GM12878 (cell line): ENCODE measurements around the gene ZNF775. TPM values are rescaled to one million over a fixed set of nuclear protein-coding genes. Genes with fewer than 3 reads are reported as not detected.

Experiments used
- ATAC-seq: fragments of 200-7000 bp; cut with Tn5 transposase; 3 replicates; pipeline ENCODE4 v1.9.1; 2020; ENCODE audit warnings: mild to moderate bottlenecking, moderate library complexity
- BruUV-seq: library from RNA; stranded (reverse); fragments of 400-500 nt; replicated peaks from 2 replicates; lab custom pipeline; 2021; lab: Mats Ljungman, UMichigan
- CTCF ChIA-PET: fragments of 300-600 bp; sonication (Branson Sonifier 250); formaldehyde crosslinking; extraction: SDS; loops from one replicate; lab custom pipeline; 2021; ENCODE audit warnings: inconsistent platforms; lab: Yijun Ruan, JAX
- POLR2A ChIA-PET: fragments of 350-600 bp; formaldehyde crosslinking; extraction: SDS; loops from one replicate; lab custom pipeline; 2021; ENCODE audit warnings: inconsistent platforms; lab: Charles Lee
- RAD21 ChIA-PET: fragments of 300-600 bp; sonication (Branson Sonifier 250); formaldehyde crosslinking; loops from one replicate; lab custom pipeline; 2023; ENCODE audit warnings: antibody characterized with exemption; ENCODE audit not compliant: unreplicated experiment; lab: Charles Lee
- SMC1A ChIA-PET: fragments of 300-600 bp; sonication (Branson Sonifier 250); formaldehyde crosslinking; loops from one replicate; lab custom pipeline; 2023; ENCODE audit not compliant: unreplicated experiment, uncharacterized antibody; lab: Charles Lee
- DNase-seq: peaks from one replicate; pipeline ENCODE4 v3.0.0-alpha.2; 2011; ENCODE audit warnings: low read depth, low spot score
- FAIRE-seq: peaks from 3 replicates; lab custom pipeline; 2011; peaks lifted over from hg19 to GRCh38; lab: Jason Lieb, UNC
- H2AFZ ChIP-seq: 2 replicates; pipeline ENCODE4 v1.6.0; 2011; ENCODE audit warnings: low read depth, low read length, control low read depth; ENCODE audit not compliant: control insufficient read depth
- H3K27ac ChIP-seq: 2 replicates; pipeline ENCODE4 v1.5.1; 2011; ENCODE audit warnings: control low read depth; ENCODE audit not compliant: control insufficient read depth, insufficient read depth
- H3K27me3 ChIP-seq, 2 experiments: replicated peaks in 1 of 2; 2 replicates each; pipeline versions ENCODE4 v1.6.0 to v1.6.1; 2011; ENCODE audit warnings: low read length in 1 of 2; ENCODE audit not compliant: control insufficient read depth in 2 of 2, insufficient read depth in 2 of 2
- H3K36me3 ChIP-seq, 2 experiments: 2 replicates each; pipeline ENCODE4 v1.5.1; 2011; ENCODE audit warnings: low read length in 1 of 2; ENCODE audit not compliant: control insufficient read depth in 2 of 2, insufficient read depth in 2 of 2
- H3K4me1 ChIP-seq: 2 replicates; pipeline ENCODE4 v1.6.1; 2011; ENCODE audit warnings: mild to moderate bottlenecking, low read length, moderate library complexity, mixed read lengths; ENCODE audit not compliant: control insufficient read depth, insufficient read depth
- H3K4me2 ChIP-seq: 2 replicates; pipeline ENCODE4 v1.6.0; 2011; ENCODE audit warnings: control low read depth; ENCODE audit not compliant: control insufficient read depth, insufficient read depth
- H3K4me3 ChIP-seq: fragments of 200-600 bp; sonication (generic); 2 replicates; pipeline ENCODE4 v1.5.1; 2016
- H3K79me2 ChIP-seq: 2 replicates; pipeline ENCODE4 v1.6.0; 2011; ENCODE audit warnings: low read length; ENCODE audit not compliant: control insufficient read depth, insufficient read depth
- H3K9ac ChIP-seq: 2 replicates; pipeline ENCODE4 v1.8.0; 2011; ENCODE audit warnings: low read length, control low read depth, mixed read lengths; ENCODE audit not compliant: control insufficient read depth, insufficient read depth
- H3K9me3 ChIP-seq: replicated peaks from 3 replicates; pipeline ENCODE4 v1.5.1; 2011; ENCODE audit warnings: mild to moderate bottlenecking, low read length; ENCODE audit not compliant: control insufficient read depth, insufficient read depth
- H4K20me1 ChIP-seq: 2 replicates; pipeline ENCODE4 v1.6.0; 2011; ENCODE audit not compliant: control insufficient read depth, insufficient read depth
- BHLHE40 ChIP-seq, 2 experiments: fragments of 450-650 bp in 1 of 2; IDR thresholded peaks; 2 replicates each; pipeline ENCODE4 v1.6.1; 2011 to 2017; ENCODE audit warnings: low read depth in 2 of 2, borderline replicate concordance in 1 of 2, improper control_type of control experiment in 1 of 2, low read length in 1 of 2, mild to moderate bottlenecking in 1 of 2
- CBX5 ChIP-seq: sonication (generic); IDR thresholded peaks from 2 replicates; pipeline ENCODE4 v1.6.1; 2016; ENCODE audit warnings: low read depth, moderate library complexity, mild to moderate bottlenecking, inconsistent platforms
- CREM ChIP-seq: IDR thresholded peaks from 2 replicates; pipeline ENCODE4 v1.6.1; 2014; ENCODE audit warnings: antibody characterized with exemption, low read depth
- IKZF2 ChIP-seq, 2 experiments: fragments of 450-650 bp; IDR thresholded peaks; 2 replicates each; pipeline ENCODE4 v1.6.1; 2017; ENCODE audit warnings: mild to moderate bottlenecking in 2 of 2, moderate library complexity in 2 of 2
- JUNB ChIP-seq: IDR thresholded peaks from 2 replicates; pipeline ENCODE4 v1.6.1; 2016; ENCODE audit warnings: antibody characterized with exemption, mild to moderate bottlenecking
- KDM1A ChIP-seq: fragments of 200-600 bp; sonication (generic); IDR thresholded peaks from 2 replicates; pipeline ENCODE4 v1.6.1; 2016; ENCODE audit warnings: borderline replicate concordance
- MTA2 ChIP-seq: fragments of 450-650 bp; IDR thresholded peaks from 2 replicates; pipeline ENCODE4 v1.6.1; 2016; ENCODE audit warnings: low read depth, mild to moderate bottlenecking, moderate library complexity
- MYC ChIP-seq: IDR thresholded peaks from 2 replicates; pipeline ENCODE4 v1.6.1; 2011; ENCODE audit warnings: mild to moderate bottlenecking, low read length, moderate library complexity, inconsistent platforms; ENCODE audit not compliant: insufficient read depth, insufficient replicate concordance, insufficient read length, severe bottlenecking
- NBN ChIP-seq: fragments of 450-650 bp; IDR thresholded peaks from 2 replicates; pipeline ENCODE4 v1.6.1; 2016
- NR2F1 ChIP-seq: fragments of 450-650 bp; conservative IDR thresholded peaks from 2 replicates; pipeline ENCODE4 v1.6.1; 2017; ENCODE audit warnings: mild to moderate bottlenecking
- POLR2A ChIP-seq: IDR thresholded peaks from 2 replicates; pipeline ENCODE4 v1.6.1; 2011; ENCODE audit warnings: low read depth, mild to moderate bottlenecking, low read length
- SP1 ChIP-seq: IDR thresholded peaks from one replicate; pipeline ENCODE4 v1.6.1; 2011; ENCODE audit warnings: low read depth, low read length
- TBL1XR1 ChIP-seq: IDR thresholded peaks from 2 replicates; pipeline ENCODE4 v1.6.1; 2012; ENCODE audit warnings: low read depth, low read length, improper control_type of control experiment
- ZNF24 ChIP-seq: fragments of 450-650 bp; IDR thresholded peaks from 2 replicates; pipeline ENCODE4 v1.6.1; 2017; ENCODE audit warnings: antibody characterized with exemption, mild to moderate bottlenecking
- WGBS: methylation state at CpG from one replicate; pipeline ENCODE4 v1.1.6; 2016; ENCODE audit warnings: low lambda C conversion rate; ENCODE audit not compliant: insufficient replicate concordance, insufficient coverage; ENCODE audit errors: missing lambda C conversion rate; 5-methylcytosine and 5-hydroxymethylcytosine counted together
- in situ Hi-C: fragments of 300-500 bp; cut with MboI; formaldehyde crosslinking; loops from 9 replicates; pipeline ENCODE4 v1.14.3; 2018; ENCODE audit warnings: mixed read lengths
- intact Hi-C: fragments of 100-400 bp; cut with micrococcal nuclease; formaldehyde crosslinking; loops from one replicate; pipeline ENCODE4 v1.14.2; 2022; ENCODE audit not compliant: unreplicated experiment
- polyA plus RNA-seq, 11 experiments: library from polyadenylated mRNA; depleted of rRNA in 4 of 11; unstranded in 6 of 11; stranded (reverse) in 5 of 11; fragments of >200 nt; fragmentation: Nextera tagmentation in 4 of 11; fragmentation: Illumina TruSeq in 1 of 11; extraction: Ambion mirVana in 4 of 11; extraction: Trizol in 1 of 11; gene quantifications; 1 replicate in 1 of 11; 2 replicates in 10 of 11; pipeline versions ENCODE4 v1.2.1 to v1.2.3, GENCODE V29; 2011 to 2016; ENCODE audit warnings: inconsistent platforms in 2 of 11, missing spikeins in 2 of 11, low read depth in 1 of 11
- total RNA-seq, 4 experiments: library from RNA; depleted of rRNA in 3 of 4; stranded (reverse); fragments of >200 nt in 3 of 4; fragmentation: Illumina TruSeq in 1 of 4; extraction: Trizol in 1 of 4; gene quantifications; 2 replicates each; pipeline versions ENCODE4 v1.2.1 to v1.2.3, GENCODE V29; 2013 to 2021

The ZNF775 gene
- total and polyA plus RNA-seq, 10 of the 15 experiments (the other 5 are each of a cell fraction or from before 2014, with no cell fraction given), result 0.05 to 14.3 (median 2.1) TPM

- no peaks in the 10 kb centered on the region for H3K27me3 ChIP-seq
- H2AFZ ChIP-seq, result no peak overlapping the region
- WGBS, result 98% methylated on average over 5 of the region's 5 CpGs
- intact Hi-C loops, result no loop called here
- H3K36me3 ChIP-seq, result peaks cover 17 to 20% of the 10 kb centered on the region in 2 experiments
- no peak for TF ChIP-seq JUNB
- TF ChIP-seq NR2F1, result 0 out of 2 replicates have a peak, but pooled peaks have one; percentile 9
- H3K4me2 ChIP-seq, result peak overlapping the region; percentile 58
- no TSS peak for BruUV-seq
- peaks cover 50% of the 10 kb centered on the region for H3K4me1 ChIP-seq
- in situ Hi-C loops, result no loop called here
- H3K27ac ChIP-seq, result peak overlapping the region; percentile 70
- DNase-seq (no peak), ATAC-seq (no peak), FAIRE-seq (no peak)
- no peak overlapping the region for H3K4me3 ChIP-seq
- peak overlapping the region; percentile 41; the same call in 1 of the 2 replicates for H3K9ac ChIP-seq
- ChIA-PET POLR2A (interaction anchor here (0.6 to 6.2 kb wide), 9 partner anchors 8 to 1809 kb away, joined by 3 to 89 read pairs (median 4); a partner anchor contains a TSS), SMC1A (interaction anchor here (1.2 to 3.0 kb wide), 7 partner anchors 11 to 48 kb away, joined by 3 to 21 read pairs (median 4); a partner anchor contains a TSS), CTCF (interaction anchor here (0.6 to 2.1 kb wide), 10 partner anchors 11 to 312 kb away, joined by 3 to 22 read pairs (median 4); a partner anchor contains a TSS), RAD21 (interaction anchor here (0.5 to 2.9 kb wide), 10 partner anchors 8 to 1865 kb away, joined by 3 to 15 read pairs (median 4); a partner anchor contains a TSS)
- H3K9me3 ChIP-seq, result no peaks in the 10 kb centered on the region
- H4K20me1 ChIP-seq, result no peaks in the 10 kb centered on the region; the same call in 1 of the 2 replicates
- H3K79me2 ChIP-seq, result peaks cover 58% of the 10 kb centered on the region
Measured at GRCh38 chr7:150374472-150374871, 4.7 kb upstream of the ZNF775 start.

- peak overlapping the region; percentile 97 for H3K27ac ChIP-seq
- H2AFZ ChIP-seq, result no peak overlapping the region
- 39% methylated on average over 10 of the region's 10 CpGs for WGBS
- in situ Hi-C loops (no loop called here), intact Hi-C loops (loop anchor here (5.0 kb wide), 1 partner anchor 291 kb away; no protein-coding TSS in a partner anchor)
- peaks cover 11 to 17% of the 10 kb centered on the region in 2 experiments; a peak in 3 of 4 replicates for H3K36me3 ChIP-seq
- no peaks in the 10 kb centered on the region for H3K27me3 ChIP-seq
- ATAC-seq (peak; percentile 19), DNase-seq (no peak), FAIRE-seq (peak; percentile 70)
- peaks cover 54% of the 10 kb centered on the region for H3K4me1 ChIP-seq
- CTCF ChIA-PET, result interaction anchor here (1.5 to 2.1 kb wide), 4 partner anchors 15 to 46 kb away, joined by 3 to 22 read pairs (median 6); a partner anchor contains a TSS
- peak overlapping the region; percentile 60 for H3K4me2 ChIP-seq
- no peaks in the 10 kb centered on the region for H3K9me3 ChIP-seq
- SMC1A ChIA-PET, result interaction anchor here (0.8 to 3.0 kb wide), 7 partner anchors 9 to 49 kb away, joined by 3 to 21 read pairs (median 8); a partner anchor contains a TSS
- no TSS peak for BruUV-seq
- RAD21 ChIA-PET, result interaction anchor here (1.0 to 2.9 kb wide), 6 partner anchors 9 to 310 kb away, joined by 3 to 15 read pairs (median 4); partner anchors contain the start of gene GIMAP2
- H3K9ac ChIP-seq, result peak overlapping the region; percentile 14; the same call in 1 of the 2 replicates
- H3K4me3 ChIP-seq, result no peak overlapping the region
- H4K20me1 ChIP-seq, result no peaks in the 10 kb centered on the region; the same call in 1 of the 2 replicates
- POLR2A ChIA-PET, result interaction anchor here (0.9 to 6.2 kb wide), 6 partner anchors 10 to 58 kb away, joined by 4 to 89 read pairs (median 8); a partner anchor contains a TSS
- peaks cover 57% of the 10 kb centered on the region for H3K79me2 ChIP-seq
- TF ChIP-seq POLR2A (peak; percentile 32; the same call in 1 of the 2 replicates), SP1 (no peak), KDM1A (no peak), TBL1XR1 (peak; percentile 52; the same call in 1 of the 2 replicates), ZNF24 (no peak), BHLHE40 (IDR thresholded peaks at IDR 0.05; ENCODE audit: borderline replicate concordance in 1 of 2, low read depth in 2 of 2, low read length in 1 of 2) (peak; percentile 17 to 53; a peak in 2 of 4 replicates), IKZF2 (IDR thresholded peaks at IDR 0.05) (peak; percentile 9 to 16; a peak in 2 of 4 replicates), NBN (0 out of 2 replicates have a peak, but pooled peaks have one; percentile 6), CBX5 (no peak), MTA2 (peak; percentile 65), MYC (no peak), CREM (0 out of 2 replicates have a peak, but pooled peaks have one; percentile 32)
Measured at GRCh38 chr7:150375662-150376521, 3.2 kb upstream of the ZNF775 start.
